22Rv1 (cell line): ENCODE results near the gene DHX35.

ENCODE experiments used
- H3K27ac ChIP-seq: fragments of 450-650 bp; 2 replicates; pipeline ENCODE4 v1.5.1; 2017
- ZFX ChIP-seq: fragments of 450-650 bp; IDR thresholded peaks from 2 replicates; pipeline ENCODE4 v1.6.1; 2017; ENCODE audit warnings: antibody characterized with exemption, borderline replicate concordance
- TF ChIP-seq, protein P1 (sequence below): fragments of 450-650 bp; IDR thresholded peaks from 2 replicates; pipeline ENCODE4 v1.5.1; 2017; ENCODE audit warnings: mild to moderate bottlenecking

Gene DHX35

DNA sequence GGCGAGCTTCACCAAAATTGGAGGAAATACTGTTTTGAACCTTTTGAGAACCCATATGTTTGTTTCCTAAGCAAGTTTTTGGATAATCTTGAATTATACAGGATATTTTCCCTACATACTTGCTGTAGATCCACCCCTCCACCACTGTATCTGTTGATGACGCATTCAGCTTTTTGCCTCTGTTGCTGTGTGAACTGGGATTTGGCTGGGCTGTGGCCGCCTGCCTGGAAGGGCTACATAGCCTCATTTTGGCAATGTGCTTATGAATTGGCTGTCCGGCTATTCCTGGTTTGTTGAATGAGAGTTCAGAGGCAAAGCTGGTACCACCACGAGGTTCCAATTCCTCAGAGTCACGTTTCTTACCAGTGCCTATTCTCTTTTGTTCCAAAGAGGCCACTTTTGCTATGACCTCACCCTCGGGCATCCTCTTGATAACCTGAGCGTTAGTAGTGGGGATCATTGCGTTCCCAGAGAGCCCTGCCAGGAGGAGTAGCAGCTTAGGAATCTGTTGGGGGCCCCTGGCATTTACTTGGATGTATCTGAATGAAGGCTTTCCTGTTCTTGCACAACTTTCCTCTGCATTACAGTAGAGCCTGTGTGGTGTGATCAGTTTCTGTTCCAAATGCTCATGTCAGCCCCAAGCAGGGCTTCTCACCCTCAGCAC is 29.6 kb upstream of the DHX35 start:
- no peak for TF ChIP-seq ZFX
- TF ChIP-seq, protein P1, sequence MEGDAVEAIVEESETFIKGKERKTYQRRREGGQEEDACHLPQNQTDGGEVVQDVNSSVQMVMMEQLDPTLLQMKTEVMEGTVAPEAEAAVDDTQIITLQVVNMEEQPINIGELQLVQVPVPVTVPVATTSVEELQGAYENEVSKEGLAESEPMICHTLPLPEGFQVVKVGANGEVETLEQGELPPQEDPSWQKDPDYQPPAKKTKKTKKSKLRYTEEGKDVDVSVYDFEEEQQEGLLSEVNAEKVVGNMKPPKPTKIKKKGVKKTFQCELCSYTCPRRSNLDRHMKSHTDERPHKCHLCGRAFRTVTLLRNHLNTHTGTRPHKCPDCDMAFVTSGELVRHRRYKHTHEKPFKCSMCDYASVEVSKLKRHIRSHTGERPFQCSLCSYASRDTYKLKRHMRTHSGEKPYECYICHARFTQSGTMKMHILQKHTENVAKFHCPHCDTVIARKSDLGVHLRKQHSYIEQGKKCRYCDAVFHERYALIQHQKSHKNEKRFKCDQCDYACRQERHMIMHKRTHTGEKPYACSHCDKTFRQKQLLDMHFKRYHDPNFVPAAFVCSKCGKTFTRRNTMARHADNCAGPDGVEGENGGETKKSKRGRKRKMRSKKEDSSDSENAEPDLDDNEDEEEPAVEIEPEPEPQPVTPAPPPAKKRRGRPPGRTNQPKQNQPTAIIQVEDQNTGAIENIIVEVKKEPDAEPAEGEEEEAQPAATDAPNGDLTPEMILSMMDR, result no peak
- H3K27ac ChIP-seq, result no peak overlapping the region

DNA sequence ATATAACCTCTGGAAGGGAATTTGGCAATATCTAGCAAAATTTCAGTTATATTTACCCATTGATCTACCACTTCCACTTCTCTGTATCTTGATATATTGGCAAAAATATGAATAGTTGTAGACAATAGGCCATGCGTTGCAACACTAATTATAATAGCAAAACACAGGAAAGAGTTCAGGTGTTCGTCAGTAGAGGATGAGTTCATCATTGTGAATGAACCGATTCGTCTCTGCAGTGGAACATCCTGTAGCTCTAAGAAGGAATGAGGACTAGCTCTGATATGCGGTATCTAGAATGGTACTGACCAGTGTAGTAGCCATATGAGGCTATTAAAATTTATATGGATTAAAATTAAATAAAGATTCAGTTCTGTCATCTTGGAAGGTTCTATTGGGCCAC is 27.6 kb upstream of the DHX35 start:
- no peak for TF ChIP-seq ZFX
- TF ChIP-seq, protein P1, result no peak
- H3K27ac ChIP-seq, result no peak overlapping the region

DNA sequence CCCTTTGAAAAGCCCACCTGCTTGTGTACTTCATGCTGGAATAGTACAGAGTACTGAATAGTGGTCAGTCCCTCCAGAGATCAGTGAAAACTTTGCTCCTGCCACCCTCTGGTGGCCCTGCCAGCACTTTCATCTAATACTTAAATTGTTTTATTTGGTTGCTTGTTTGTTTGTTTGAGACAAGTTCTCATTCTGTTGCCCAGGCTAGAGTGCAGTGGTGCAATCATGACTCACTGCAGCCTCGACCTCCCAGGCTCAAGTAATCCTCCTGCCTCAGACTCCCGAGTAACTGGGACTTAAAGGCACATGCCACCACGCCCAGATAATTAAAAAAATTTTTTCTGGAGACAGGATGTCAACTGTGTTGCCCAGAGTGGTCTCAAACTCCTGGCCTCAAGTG is 26.9 kb upstream of the DHX35 start:
- TF ChIP-seq, protein P1, result no peak
- no peak for TF ChIP-seq ZFX
- H3K27ac ChIP-seq, result no peak overlapping the region

DNA sequence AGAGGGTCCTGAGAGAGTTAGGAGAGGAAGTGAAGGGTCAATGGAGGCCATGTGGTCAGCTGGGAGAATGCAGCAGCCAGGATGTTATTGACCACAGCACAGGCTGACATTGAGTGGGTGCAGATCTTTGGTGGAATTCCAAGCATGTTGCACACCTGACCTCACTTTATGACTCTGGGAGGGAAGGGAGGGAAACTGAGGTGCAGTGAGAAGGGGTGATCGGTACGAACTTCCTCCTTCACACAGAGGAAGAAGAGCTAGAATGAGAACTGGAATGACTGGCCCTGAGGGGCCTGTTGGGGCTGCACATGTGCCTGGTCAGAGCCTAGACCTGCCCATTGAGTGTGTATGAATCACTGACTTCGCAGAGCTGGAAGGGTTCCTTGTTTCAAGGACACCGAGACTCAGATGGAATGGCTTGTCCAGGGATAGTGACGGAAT is 26.2 kb upstream of the DHX35 start:
- H3K27ac ChIP-seq, result no peak overlapping the region

DNA sequence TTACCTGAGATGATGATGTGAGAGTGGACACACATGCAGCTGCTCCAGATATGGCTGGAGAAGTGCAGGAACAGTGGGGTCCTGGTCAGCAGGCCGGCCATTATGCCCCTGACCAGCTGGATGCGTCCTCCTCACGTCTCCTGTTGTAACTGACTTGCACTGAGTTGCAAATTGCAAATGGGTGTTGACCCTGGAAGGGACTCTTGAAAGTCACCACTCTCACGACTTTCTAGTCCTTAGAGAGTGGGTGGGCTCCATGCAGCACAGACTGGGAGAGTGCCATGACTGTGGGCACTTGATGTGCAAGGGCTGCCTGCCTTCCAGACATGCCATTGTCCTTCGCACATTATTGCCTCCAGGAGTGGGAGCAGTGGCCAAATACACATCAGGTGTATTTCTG is 25.1 kb upstream of the DHX35 start:
- H3K27ac ChIP-seq, result no peak overlapping the region
- TF ChIP-seq, protein P1, result no peak
- TF ChIP-seq ZFX, result no peak

More for the DNA sequence above, 26.2 kb upstream of the DHX35 start:
- TF ChIP-seq, protein P1, result no peak
- no peak for TF ChIP-seq ZFX

DNA sequence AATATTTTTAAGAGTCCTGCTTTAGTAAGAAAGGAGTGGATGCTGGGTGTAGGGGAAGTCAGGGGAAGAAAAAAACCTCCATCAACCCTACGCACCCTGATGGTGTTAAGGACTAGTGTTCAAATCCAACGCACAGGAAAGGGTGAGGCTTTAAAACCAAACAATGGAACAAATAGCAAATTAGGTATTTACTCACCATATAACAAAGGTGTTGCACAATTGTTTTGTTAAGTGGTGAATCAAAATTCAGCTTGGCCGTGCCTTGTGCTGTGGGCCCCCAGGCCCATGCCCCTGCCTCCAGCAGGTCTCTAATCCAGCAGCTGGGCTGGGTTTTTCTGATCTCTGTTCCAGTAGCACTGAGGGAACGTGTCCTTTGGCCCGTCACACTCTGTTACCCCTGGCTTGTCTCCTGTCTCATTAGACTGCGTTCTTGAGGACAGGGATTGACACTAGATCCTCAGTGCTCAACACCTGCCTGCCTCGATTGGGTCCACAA is 24.1 kb upstream of the DHX35 start:
- H3K27ac ChIP-seq, result no peak overlapping the region
- no peak for TF ChIP-seq ZFX
- TF ChIP-seq, protein P1, result no peak

DNA sequence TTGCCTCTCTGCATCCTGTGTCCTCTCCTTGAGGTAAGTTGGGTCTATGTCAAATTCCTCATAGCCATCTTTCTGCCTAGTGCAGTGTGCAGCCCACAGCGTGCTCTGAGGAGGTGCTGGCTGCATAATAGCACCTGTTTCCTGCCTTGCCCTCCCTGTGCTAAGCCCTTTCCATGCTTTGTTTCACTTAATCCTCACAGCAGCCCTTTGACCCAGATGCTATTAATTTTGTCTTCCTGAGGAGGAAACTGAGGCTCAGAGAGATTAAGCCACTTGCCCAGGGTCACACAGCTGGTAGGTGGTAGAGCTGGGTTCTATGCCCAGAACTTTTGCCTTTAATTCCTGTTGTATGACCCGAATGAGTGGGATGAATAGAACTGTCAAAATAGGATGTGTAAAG is 22.5 kb upstream of the DHX35 start:
- TF ChIP-seq, protein P1, result no peak
- no peak for TF ChIP-seq ZFX

More for the DNA sequence above, 22.5 kb upstream of the DHX35 start:
- no peak overlapping the region for H3K27ac ChIP-seq
